NCI-H2227 (cell line): Measurements from ENCODE around the gene CCDC102B.
"Not testable (repeated sequence)": the region's sequence is repeated elsewhere in the genome, so short reads cannot be mapped to it uniquely, and the experiment has no call there.

ENCODE experiments used
- DNase-seq: peaks from one replicate; lab custom pipeline; 2025; ENCODE audit not compliant: unreplicated experiment; lab: John Stamatoyannopoulos, UW

CCDC102B gene

DNA sequence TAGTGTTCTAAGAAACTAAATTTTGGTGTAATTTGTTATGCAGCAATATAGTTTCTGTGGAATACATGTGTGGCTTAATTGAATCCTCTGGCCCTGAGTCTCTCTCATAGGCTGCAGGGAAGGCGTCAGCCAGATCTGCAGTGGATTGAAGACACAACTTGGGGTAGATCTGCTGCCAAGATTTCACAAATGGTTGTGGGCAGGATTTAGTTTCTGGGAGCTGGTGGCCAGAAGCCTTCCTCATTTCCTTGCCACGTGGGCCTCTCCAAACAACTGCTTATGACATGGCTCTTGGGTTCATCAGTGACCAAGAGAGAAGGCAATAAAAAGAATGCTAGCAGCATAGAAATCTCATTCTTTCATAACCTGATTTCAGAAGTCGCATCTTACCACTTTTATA is 28.2 kb downstream of the CCDC102B start:
- DNase-seq = no peak

DNA sequence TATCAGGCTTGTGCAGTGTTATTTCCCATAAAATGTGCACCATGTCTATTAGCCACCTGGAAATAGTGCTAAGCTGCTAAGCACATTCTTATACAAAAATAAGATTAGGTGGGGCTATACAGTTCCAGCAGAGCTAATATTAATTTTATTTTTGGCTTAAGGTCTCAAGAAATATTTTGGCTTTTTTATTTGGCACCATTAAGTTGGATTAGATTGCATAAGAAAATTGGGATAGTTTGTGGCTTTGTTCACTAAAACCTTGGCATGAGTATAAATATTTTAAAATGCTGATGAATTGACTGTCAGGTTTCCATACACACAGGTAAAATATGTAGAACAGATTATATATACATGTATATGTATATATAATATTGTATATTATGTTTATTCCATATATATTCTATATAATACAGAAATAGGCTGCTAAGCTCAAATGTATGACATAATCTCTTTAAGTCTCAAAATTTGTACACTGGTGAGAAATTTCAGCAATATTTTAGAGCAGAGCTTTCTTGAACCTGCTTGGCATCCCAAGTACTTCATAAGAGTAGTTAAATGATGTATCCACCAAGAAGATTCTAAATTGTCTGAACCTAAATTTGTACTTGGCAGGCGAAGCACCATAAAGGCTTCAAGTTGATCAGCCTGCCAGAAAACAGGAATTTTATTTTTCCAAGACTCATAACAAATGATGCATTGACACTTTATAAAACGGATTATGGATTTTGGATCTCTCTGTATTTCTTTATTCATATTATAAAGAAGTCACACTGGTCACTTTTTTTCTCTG is 32.6 kb downstream of the CCDC102B start:
- DNase-seq = no peak

DNA sequence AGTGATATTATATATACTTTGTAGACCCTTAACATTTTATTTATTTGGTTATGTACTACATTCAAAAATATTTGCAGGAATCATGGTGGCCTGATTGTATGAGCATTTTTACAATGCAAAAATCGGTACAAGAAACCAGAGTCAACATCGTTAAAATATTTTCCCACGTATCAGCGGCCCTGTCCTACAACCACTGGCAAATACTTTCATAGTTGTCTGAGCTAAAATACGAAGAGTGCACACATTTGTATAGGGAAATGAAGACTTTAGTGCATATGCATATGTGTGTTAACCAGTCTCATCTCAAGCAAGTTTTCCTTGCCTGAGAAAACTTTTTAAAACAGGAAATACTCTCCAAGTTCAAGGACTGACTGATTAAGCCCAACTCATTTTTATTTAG is 35.9 kb downstream of the CCDC102B start:
- no peak for DNase-seq

DNA sequence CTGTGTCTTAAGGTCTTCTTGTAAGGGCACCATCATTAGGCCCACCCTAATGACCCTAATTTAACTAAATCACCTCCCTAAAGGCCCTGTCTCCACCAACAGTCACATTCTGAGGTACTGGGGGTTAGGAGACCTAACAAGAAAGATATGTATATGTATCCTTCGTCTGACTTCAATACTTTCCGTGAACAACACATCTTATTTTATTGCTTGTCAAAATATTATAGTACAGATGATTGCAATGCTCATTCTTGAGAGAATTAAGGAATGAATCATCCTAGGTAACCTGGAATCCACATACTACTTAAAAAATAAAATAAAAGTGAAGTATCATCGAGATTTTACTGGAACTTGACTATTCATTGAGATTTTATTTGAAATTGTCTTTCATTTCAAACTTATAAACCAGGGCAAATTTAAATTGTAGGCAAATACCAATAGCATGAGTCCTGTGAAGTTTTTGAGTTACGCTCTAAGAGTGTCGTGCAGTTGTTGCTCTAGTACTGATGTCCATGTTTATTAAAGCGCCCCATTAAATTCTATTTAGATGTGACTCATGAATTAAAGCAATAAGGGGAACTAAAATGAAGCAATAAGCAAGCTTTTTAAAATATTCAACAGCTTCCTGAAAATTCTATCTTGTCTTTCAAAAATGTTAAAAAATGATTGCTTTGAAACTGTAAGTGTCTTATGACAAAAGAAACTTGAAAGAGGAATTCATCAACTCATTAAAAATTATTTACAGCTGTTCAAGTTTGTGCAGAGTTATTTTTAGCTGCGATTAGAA is 40.0 kb downstream of the CCDC102B start:
- no peak for DNase-seq

DNA sequence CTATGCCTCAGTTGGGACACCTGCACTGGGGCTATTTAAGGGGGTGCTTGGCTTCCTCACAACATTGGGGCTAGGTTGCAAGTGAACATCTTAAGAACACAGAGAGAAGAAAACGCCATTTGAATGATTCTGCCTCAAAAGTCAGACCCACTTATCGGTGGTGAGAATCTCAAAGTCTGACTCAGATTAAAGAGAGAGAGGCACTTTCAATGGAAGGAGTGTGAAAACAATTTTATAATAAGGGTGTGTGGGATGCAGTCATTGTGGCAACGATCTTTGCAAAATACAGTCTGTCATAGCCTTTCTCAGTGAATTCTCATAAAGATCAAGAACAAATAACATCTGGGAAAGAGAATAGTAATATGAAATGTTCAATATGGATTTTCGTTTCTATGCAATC is 41.8 kb downstream of the CCDC102B start:
- DNase-seq = no peak

DNA sequence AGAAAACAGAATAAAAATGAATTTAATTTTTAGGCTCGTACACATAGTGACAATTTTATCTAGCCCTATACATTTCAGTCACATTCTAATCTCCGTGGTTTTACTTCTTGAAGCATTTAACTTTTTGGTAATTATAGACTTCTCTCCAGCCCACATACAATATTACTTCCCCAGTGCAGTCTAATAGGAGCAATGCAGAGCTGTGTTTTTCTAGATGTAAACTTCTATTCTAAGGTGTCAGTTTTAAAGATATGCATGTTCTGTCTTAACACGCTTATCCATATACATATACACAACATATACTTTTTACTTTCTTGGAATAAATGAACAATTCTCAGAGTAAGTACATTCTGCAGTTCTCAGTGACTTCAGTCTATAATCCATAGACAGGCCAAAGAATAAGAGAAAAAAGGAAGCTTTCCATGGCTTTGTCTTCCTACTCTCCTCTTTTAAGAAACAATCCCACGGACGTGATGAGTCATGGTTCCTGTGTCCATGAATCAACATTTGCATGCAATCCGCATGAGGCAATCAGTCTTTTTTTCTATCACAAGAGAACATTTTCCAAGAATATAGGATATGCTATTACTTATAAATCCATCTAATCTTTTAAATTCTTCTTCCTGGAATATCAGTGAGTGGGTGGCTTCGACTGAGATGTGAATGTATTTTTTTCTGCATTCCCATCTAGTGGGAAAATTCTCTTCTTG is 42.8 kb downstream of the CCDC102B start:
- DNase-seq = no peak

DNA sequence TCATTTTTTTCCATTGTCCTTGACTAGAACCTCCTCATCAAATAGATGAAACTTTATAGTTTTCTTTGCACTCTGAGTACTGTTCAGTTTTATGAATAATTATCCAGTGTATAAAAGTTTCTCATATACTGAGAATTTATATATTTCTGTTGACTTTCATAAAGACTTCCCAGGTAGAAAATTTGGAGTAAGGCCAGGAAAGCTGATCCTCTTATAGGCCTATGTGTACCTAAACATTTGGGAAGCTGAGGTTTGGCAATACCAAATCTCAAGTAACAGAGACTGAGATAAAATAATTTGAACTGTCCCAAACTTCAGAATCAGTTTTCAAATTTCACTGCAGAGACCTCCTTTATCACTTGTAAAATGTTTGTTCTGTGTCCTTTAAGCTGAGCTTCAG is 43.4 kb downstream of the CCDC102B start:
- no peak for DNase-seq

DNA sequence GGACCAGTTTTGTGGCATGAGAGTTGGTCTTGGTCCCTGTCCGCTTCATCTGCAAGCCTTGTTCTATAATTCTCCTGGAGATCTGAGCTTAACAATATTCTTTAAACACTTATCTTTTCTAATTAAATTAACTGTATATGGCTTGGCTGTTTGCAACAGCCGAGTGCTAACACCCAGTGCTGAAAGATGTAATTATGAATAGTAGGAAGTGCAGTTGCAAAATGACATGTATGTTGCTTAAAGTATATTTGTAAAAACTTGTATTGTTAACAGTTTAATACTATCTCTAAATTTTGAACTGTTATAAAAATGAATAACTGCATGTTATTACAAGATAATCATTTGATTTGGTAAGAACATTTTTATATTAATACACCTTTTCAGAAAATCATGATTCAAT is 45.1 kb downstream of the CCDC102B start:
- no peak for DNase-seq

DNA sequence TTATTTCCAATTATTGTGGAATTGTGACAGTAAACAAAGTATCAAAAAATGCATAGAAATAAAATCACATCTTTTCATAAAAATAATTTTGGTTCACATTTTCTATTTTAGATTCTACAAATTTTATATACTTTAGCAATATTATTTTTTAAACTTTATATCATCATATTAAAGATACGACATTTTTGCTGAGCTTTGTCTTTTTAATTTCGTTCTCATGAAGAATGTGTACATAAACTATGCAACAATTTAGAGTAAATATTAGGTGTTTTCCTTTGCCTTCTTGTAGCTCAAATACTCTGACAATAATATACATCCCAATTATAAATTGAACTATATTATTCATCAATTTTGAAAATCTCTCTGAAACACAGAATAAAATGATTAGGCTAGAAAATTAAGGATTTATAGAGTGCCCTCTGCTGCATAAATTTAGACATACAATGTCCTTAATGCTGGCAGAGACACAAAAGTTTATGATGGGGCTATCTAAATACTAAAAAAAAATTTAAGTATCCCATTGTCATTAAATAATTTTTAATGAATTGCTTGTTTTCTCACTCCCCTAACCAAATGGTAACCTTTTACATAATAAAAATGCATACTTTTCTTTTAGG is 45.7 kb downstream of the CCDC102B start:
- no peak for DNase-seq

DNA sequence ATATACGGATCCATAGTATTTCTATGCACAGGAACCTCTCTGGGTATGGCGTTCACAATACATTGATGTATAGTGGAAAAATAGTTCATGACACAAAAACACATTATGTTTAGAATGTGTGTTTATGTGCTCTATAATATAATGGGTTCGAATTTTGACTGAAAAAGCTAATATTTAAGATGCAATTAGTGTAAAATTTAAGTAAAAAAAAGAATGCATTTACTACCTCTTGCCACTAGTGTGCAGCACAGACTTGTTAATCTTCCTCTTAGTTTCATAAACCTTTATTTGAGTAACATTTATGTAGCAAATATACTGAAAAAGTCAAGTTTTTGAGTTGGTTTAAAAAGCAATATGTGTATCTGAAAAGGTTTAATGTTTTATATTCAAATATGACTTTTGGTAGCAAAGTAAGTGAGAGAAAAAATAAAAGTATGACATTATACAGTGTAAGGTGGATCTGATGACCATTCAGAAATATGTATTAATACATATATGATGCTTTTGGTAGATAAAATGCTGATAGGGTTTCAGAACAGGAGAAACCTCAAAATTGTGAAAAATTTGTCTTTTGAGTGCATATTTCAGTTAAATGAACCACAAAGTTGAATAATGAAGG is 49.4 kb downstream of the CCDC102B start:
- no peak for DNase-seq

DNA sequence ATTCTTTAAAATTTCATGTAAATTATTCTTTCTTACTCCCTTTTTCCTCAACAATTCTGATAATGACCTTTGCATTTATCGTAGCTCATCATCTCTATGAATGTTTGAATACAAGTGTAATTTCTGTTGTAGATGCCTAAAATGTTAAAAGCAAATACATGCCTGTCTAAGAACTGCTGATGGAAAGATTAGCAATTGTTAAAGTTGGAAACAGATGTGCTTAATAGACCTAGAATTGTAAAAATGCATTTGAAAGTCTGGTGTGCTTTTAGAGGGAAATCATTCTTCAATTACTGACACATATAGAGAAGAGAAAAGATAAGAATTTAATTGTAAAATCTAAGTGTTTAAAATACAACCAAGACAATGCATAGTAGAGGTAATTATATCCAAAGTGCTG is 50.4 kb downstream of the CCDC102B start:
- no peak for DNase-seq

DNA sequence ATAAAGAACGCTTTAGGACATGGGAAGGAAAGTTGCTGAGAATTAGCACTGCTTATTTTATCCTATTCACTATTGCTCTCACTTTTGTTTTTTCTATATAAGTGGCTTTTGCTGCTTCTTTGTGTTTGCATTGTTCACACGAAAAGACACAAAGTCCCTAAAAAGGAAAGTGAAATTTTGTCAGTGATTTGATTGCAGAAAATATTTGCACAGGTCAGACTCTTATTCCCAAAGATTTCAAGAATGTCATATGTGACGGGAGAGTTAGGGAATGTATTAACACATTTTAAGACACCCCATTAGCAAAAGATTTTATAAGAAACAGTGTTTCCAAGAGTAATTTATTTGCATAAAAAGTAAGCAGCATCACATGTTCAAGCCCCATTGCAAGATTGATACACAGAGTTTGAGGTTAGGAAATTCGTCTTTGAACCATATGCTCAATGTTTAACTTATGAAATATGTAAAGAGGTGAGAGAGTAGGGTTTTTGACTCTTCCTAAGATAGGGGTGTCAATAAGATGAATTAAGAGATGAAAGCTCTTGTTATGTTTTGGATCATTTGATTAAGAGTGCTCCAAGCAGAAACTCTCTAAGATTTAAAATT is 57.0 kb downstream of the CCDC102B start:
- no peak for DNase-seq

DNA sequence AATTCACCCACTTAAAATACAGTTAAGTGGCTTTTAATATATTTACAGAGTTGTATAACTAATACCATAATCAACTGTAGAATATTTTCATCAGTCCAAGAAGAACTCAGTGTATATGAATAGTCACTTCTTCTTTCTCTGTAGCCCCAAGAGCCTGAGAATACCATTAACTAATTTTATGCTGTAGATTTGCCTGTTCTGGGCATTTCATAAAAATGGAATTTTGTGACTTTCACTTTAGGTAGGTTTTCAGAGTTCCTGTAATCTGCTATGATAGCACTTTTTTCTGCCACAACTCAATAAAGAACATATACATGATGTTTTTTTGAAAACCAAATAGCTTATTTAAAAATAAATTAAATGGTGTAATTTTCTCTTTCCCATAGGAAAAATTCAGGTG is 57.6 kb downstream of the CCDC102B start:
- no peak for DNase-seq

DNA sequence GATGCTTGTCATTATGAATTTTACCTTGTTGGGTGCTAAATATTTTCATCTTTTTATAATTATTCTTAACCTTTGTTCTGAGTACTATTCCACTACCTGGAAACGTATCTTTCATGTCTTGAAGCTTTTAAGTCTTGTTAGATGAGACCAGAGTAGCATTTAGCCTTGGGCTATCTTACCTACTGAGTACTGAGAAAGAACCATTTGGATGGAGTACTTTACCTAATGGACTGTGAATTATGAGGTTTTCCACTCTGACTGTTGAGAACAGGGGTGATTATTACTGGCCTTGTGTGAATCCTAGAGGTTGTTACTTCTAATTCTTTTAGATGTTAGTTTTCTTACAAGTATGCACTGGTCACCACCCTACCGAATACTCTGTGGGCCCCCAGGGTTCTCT is 63.5 kb downstream of the CCDC102B start:
- DNase-seq = no peak

DNA sequence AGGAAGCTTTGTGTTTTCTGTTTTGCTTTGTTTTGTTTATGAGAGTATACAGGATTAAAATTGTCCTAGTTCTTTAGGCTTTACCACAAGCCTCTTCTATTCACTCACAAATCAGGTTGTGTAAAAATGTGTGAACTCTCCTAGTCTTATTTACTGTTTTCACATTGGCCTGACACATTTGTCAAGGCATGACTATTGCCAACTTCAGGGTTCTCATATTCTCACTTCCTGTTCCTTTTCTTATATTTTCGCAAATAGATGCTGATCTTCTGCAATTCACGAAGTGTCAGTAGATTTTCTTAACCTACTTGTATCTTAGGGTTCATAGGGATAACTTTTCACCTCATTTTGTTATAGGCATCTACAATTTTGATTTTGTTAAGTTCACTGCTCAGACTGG is 67.1 kb downstream of the CCDC102B start:
- no peak for DNase-seq

DNA sequence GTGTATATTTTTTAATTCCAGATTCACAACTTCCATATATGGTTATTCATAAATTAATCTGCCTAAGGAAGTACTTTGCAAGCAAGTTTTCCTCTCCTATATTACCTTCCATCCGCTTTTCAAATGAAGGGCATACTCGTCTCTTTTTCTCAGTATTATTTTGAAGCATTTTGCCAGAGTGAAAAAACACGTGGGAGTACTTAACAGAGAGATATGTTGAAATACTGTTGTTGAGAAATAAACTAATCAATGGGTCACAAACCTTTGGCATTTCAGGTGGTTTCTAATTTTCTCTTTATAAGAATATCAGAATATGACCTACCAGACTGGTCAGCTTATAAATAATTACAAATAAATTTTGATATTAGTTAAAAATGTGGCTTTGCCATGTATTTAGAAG is 67.6 kb downstream of the CCDC102B start:
- no peak for DNase-seq

DNA sequence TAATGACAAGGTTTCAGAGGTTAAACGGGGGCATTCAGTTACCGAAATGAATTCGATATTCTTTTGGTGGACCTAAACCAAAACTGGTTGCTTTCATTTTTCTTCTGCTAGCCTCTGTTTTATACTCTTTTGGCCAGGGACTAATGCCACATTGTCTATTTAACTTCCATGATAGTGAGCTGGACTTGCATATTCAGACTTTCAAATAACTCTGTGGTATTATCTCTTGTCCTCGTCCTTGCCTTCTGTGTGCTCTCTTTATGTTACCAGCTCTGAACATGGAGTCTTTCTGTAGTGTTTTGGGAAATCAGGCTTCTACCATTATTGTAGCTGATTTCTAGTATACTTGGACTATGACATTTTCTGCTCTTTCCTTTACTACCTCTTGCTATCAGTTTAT is 75.1 kb downstream of the CCDC102B start:
- DNase-seq = no peak

DNA sequence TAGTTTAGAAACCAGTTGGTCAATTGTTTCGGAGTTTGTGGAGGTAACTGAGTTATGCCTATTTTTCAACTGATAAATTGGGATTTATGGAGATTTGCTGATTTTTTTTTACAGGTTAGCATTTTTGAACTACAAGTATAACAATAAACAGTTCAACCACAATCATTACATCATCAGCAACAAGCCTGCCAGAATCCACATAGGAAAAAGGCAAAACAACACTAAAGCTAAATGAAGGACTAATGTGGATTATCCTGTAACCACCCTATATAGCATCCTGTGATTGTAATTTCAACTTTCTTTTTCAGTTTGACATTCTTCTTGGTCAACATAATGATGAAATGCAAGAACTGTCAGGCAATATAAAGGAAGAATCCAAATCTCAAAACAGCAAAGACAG is 76.5 kb downstream of the CCDC102B start:
- DNase-seq = no peak

DNA sequence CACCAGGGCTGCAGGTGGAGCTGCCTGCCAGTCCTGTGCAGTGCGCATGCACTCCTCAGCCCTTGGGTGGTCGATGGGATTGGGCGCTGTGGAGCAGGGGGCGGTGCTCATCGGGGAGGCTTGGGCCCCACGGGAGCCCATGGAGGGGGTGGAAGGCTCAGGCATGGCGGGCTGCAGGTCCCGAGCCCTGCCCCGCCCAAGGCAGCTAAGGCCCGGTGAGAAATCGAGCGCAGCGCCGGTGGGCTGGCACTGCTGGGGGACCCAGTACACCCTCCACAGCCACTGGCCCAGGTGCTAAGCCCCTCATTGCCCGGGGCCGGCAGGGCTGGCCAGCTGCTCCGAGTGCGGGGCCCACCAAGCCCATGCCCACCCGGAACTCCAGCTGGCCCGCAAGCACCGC is 82.1 kb downstream of the CCDC102B start:
- DNase-seq = not testable (repeated sequence)

DNA sequence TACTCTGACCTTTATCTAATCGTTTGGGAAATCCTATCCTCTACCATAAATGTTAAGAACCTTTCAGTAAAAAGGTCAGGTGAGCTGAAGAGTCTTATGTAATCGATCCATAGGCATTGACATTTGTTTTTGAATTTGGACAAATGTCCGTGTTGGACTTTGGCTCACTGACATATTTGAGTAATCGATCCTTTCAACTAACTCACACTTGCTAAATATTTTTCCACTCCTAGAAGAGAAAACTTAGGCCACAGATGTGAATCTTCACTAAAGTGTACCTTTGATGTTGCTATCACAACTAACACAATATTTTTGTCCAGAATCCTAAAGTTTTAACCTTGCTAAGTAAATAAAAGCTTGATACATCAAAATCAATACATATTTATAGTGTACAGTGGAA is 89.5 kb downstream of the CCDC102B start:
- no peak for DNase-seq

DNA sequence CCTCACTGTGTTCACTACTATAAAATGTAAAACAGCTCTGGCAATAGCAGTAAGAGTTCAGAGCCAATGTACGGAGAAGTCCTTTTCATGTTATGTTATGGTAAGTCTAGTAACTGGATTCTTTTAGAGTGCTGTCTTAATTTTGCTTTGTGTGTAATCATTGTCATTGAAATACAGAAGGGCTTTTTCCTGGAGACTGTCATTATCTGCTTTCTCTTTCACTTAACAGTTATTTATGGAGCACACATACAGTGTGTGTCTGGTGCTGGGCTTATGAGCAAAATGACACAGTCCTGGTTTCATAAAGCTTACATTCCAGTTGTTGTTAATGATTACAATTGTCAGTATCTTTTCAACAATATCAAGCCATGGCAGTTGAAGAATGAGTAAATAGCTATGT is 95.5 kb downstream of the CCDC102B start:
- DNase-seq = peak; percentile 3
